ENCODE measurements around the gene RAD51B.

GRCh38 chr14:68561531-68562007, 742.0 kb downstream of the RAD51B start:
- TF ChIP-seq CTCF (IDR thresholded peaks at IDR 0.05) (no peak), POLR2A (IDR thresholded peaks at IDR 0.05) (no peak)
